ENCODE results near the gene FCAMR. TPM values are rescaled to one million over a fixed set of nuclear protein-coding genes. Genes with fewer than 3 reads are reported as not detected.

FCAMR gene
- total and polyA plus RNA-seq, 5 experiments from 2014 or later = not detected

- Mint-ChIP-seq H3K9me3 (no peaks in the 10 kb centered on the region), H3K27ac (no peak overlapping the region), H3K4me3 (no peak overlapping the region), H3K36me3 (peaks cover 23 to 25% (median 24%) of the 10 kb centered on the region in 3 donors), H3K4me1 (peaks cover 14 to 34% (median 19%) of the 10 kb centered on the region in 4 donors), H3K27me3 (no peaks in the 10 kb centered on the region)
- POLR2A ChIA-PET = interaction anchor here (0.6 to 13.0 kb wide), 13 partner anchors 7 to 900 kb away, joined by 3 to 562 read pairs (median 4); partner anchors contain the start of genes CD55, EIF2D and IL24
- DNase-seq = peak; percentile 55 to 90 (median 80)
- ATAC-seq = peak; percentile 73 to 83
These were observed 47.0 kb downstream of the FCAMR start for GRCh38 chr1:206923009-206923960.

GRCh38 chr1:206922524-206922923, 47.7 kb downstream of the FCAMR start:
- peaks cover 14 to 34% (median 20%) of the 10 kb centered on the region in 4 donors for H3K4me1 Mint-ChIP-seq
- no peaks in the 10 kb centered on the region for H3K27me3 Mint-ChIP-seq
- H3K36me3 Mint-ChIP-seq = peaks cover 31 to 32% (median 32%) of the 10 kb centered on the region in 3 donors
- H3K9me3 Mint-ChIP-seq = no peaks in the 10 kb centered on the region
- H3K4me3 Mint-ChIP-seq = no peak overlapping the region
- H3K27ac Mint-ChIP-seq = no peak overlapping the region
- ATAC-seq = no peak
- POLR2A ChIA-PET = interaction anchor here (0.6 to 13.0 kb wide), 23 partner anchors 8 to 900 kb away, joined by 3 to 562 read pairs (median 4); partner anchors contain the start of genes CD55, EIF2D, IKBKE and IL24
- DNase-seq = no peak

- Mint-ChIP-seq H3K36me3 (peaks cover 38 to 39% (median 38%) of the 10 kb centered on the region in 3 donors), H3K27me3 (no peaks in the 10 kb centered on the region), H3K9me3 (no peaks in the 10 kb centered on the region), H3K4me3 (no peak within 1 kb of the TSS), H3K27ac (no peak within 1 kb of the TSS), H3K4me1 (peaks cover 18 to 34% (median 24%) of the 10 kb centered on the region in 4 donors)
- ATAC-seq (peak; percentile 41 to 52), DNase-seq (peak in 8 of 10 donors; percentile 47 to 84 (median 61))
- POLR2A ChIA-PET = interaction anchor here (0.5 to 13.0 kb wide), 31 partner anchors 7 to 1314 kb away, joined by 3 to 562 read pairs (median 4); partner anchors contain the start of genes CD55, EIF2D, IKBKE and IL24
These were observed 48.4 kb downstream of the FCAMR start, which contains the start of gene FCMR for GRCh38 chr1:206921772-206922265. FCMR (minus strand) TSS chr1:206921941; CDS start chr1:206921854, 87 bp downstream.

- Mint-ChIP-seq H3K36me3 (peaks cover 54 to 77% (median 55%) of the 10 kb centered on the region in 3 donors), H3K27ac (peak overlapping the region in 5 of 10 donors; percentile 93 to 98 (median 95)), H3K4me1 (peaks cover 56 to 72% (median 61%) of the 10 kb centered on the region in 4 donors), H3K4me3 (no peak overlapping the region), H3K9me3 (no peaks in the 10 kb centered on the region), H3K27me3 (no peaks in the 10 kb centered on the region)
- DNase-seq (no peak), ATAC-seq (no peak)
- POLR2A ChIA-PET = interaction anchor here (0.6 to 13.0 kb wide), 5 partner anchors 13 to 188 kb away, joined by 3 to 562 read pairs (median 3); partner anchors contain the start of gene IL24
These were observed 52.2 kb downstream of the FCAMR start for GRCh38 chr1:206918076-206918475.

GRCh38 chr1:206916000-206916709, 54.1 kb downstream of the FCAMR start:
- DNase-seq = peak in 1 of 10 donors; percentile 51
- H3K27me3 Mint-ChIP-seq = no peaks in the 10 kb centered on the region
- peaks cover 49 to 95% (median 66%) of the 10 kb centered on the region in 3 donors for H3K36me3 Mint-ChIP-seq
- POLR2A ChIA-PET = interaction anchor here (1.0 to 13.0 kb wide), 8 partner anchors 15 to 181 kb away, joined by 3 to 562 read pairs (median 4); partner anchors contain the start of genes IL20 and IL24
- H3K4me3 Mint-ChIP-seq = no peak overlapping the region
- peaks cover 67 to 91% (median 74%) of the 10 kb centered on the region in 4 donors for H3K4me1 Mint-ChIP-seq
- ATAC-seq = no peak
- H3K27ac Mint-ChIP-seq = peak overlapping the region in 5 of 10 donors; percentile 93 to 98 (median 95)
- no peaks in the 10 kb centered on the region for H3K9me3 Mint-ChIP-seq

GRCh38 chr1:206915030-206915735, 55.1 kb downstream of the FCAMR start:
- H3K27me3 Mint-ChIP-seq = no peaks in the 10 kb centered on the region
- ATAC-seq = no peak
- POLR2A ChIA-PET = interaction anchor here (1.0 to 13.0 kb wide), 10 partner anchors 7 to 180 kb away, joined by 3 to 562 read pairs (median 4); partner anchors contain the start of genes IL20 and IL24
- peak in 1 of 10 donors; percentile 18 for DNase-seq
- H3K4me1 Mint-ChIP-seq = peaks cover 65 to 92% (median 84%) of the 10 kb centered on the region in 4 donors
- no peak overlapping the region for H3K4me3 Mint-ChIP-seq
- H3K27ac Mint-ChIP-seq = peak overlapping the region in 5 of 10 donors; percentile 93 to 98 (median 95)
- H3K9me3 Mint-ChIP-seq = no peaks in the 10 kb centered on the region
- H3K36me3 Mint-ChIP-seq = peaks cover 47 to 95% (median 62%) of the 10 kb centered on the region in 3 donors

- POLR2A ChIA-PET = interaction anchor here (0.7 to 13.0 kb wide), 12 partner anchors 7 to 369 kb away, joined by 3 to 562 read pairs (median 6); partner anchors contain the start of genes FCMR, IL20 and IL24
- no peak overlapping the region for H3K4me3 Mint-ChIP-seq
These were observed 56.3 kb downstream of the FCAMR start for GRCh38 chr1:206913766-206914537.

GRCh38 chr1:206912445-206913095, 57.7 kb downstream of the FCAMR start:
- Mint-ChIP-seq H3K9me3 (no peaks in the 10 kb centered on the region), H3K36me3 (peaks cover 36 to 86% (median 49%) of the 10 kb centered on the region in 3 donors), H3K4me3 (peak overlapping the region in 3 of 10 donors; percentile 67 to 78 (median 69)), H3K27ac (peak overlapping the region in 5 of 10 donors; percentile 87 to 98 (median 95)), H3K4me1 (peaks cover 62 to 92% (median 92%) of the 10 kb centered on the region in 4 donors), H3K27me3 (no peaks in the 10 kb centered on the region)
- DNase-seq (peak in 9 of 10 donors; percentile 50 to 82 (median 65)), ATAC-seq (peak; percentile 18 to 37)
- POLR2A ChIA-PET = interaction anchor here (0.6 to 13.0 kb wide), 18 partner anchors 9 to 558 kb away, joined by 3 to 562 read pairs (median 5); partner anchors contain the start of genes FCMR, IL20 and IL24

More at GRCh38 chr1:206913766-206914537, 56.3 kb downstream of the FCAMR start:
- peaks cover 40 to 85% (median 54%) of the 10 kb centered on the region in 3 donors for H3K36me3 Mint-ChIP-seq
- H3K27me3 Mint-ChIP-seq = no peaks in the 10 kb centered on the region
- H3K4me1 Mint-ChIP-seq = peaks cover 62 to 90% (median 89%) of the 10 kb centered on the region in 4 donors
- peak overlapping the region in 5 of 10 donors; percentile 93 to 98 (median 95) for H3K27ac Mint-ChIP-seq
- DNase-seq (peak in 1 of 10 donors; percentile 22), ATAC-seq (no peak)
- H3K9me3 Mint-ChIP-seq = no peaks in the 10 kb centered on the region

GRCh38 chr1:206911064-206911663, 59.1 kb downstream of the FCAMR start:
- H3K4me3 Mint-ChIP-seq = peak overlapping the region in 7 of 10 donors; percentile 29 to 74 (median 60)
- DNase-seq = peak in 5 of 10 donors; percentile 36 to 69 (median 66)
- H3K9me3 Mint-ChIP-seq = no peaks in the 10 kb centered on the region
- peaks cover 52 to 91% (median 91%) of the 10 kb centered on the region in 4 donors for H3K4me1 Mint-ChIP-seq
- POLR2A ChIA-PET = interaction anchor here (0.5 to 13.0 kb wide), 8 partner anchors 10 to 176 kb away, joined by 3 to 562 read pairs (median 13); partner anchors contain the start of genes FCMR and IL24
- peak overlapping the region in 9 of 10 donors; percentile 45 to 95 (median 88) for H3K27ac Mint-ChIP-seq
- peaks cover 25 to 83% (median 40%) of the 10 kb centered on the region in 3 donors for H3K36me3 Mint-ChIP-seq
- no peaks in the 10 kb centered on the region for H3K27me3 Mint-ChIP-seq
- peak in 1 of 2 donors; percentile 17 for ATAC-seq

Measured in naive thymus-derived CD8-positive, alpha-beta T cell (primary cell).